Gastrocnemius medialis (tissue), 4 donors: ENCODE measurements around the gene GPRC5B.

Experiments
- CTCF ChIP-seq, 5 experiments: fragments of 450-650 bp in 3 of 5; fragments of 200-600 bp in 2 of 5; sonication (generic) in 2 of 5; IDR thresholded peaks in 4 of 5; conservative IDR thresholded peaks in 1 of 5; 1 replicate in 4 of 5; 2 replicates in 1 of 5; pipeline ENCODE4 v1.5.1; 2016 to 2019; ENCODE audit warnings: antibody characterized with exemption in 5 of 5, mild to moderate bottlenecking in 3 of 5, moderate library complexity in 3 of 5
- POLR2A ChIP-seq, 2 donors: fragments of 450-650 bp; IDR thresholded peaks; one replicate each; pipeline ENCODE4 v1.6.1; 2017; ENCODE audit warnings: antibody characterized with exemption in 2 of 2, mild to moderate bottlenecking in 2 of 2, moderate library complexity in 2 of 2

- TF ChIP-seq CTCF (IDR thresholded peaks at IDR 0.05 in 4 of 5, conservative IDR thresholded peaks at IDR 0.05 in 1 of 5) (no peak), POLR2A (IDR thresholded peaks at IDR 0.05) (no peak)
These were observed 38.2 kb downstream of the GPRC5B start for GRCh38 chr16:19846436-19846835.
